ENCODE results near the gene BCL6B.
"Not testable (repeated sequence)": the region's sequence is repeated elsewhere in the genome, so short reads cannot be mapped to it uniquely, and the experiment has no call there.

The BCL6B gene

GRCh38 chr17:7022781-7023571 lies at the start of gene BCL6B:
Gene BCL6B, plus strand, starts transcription at chr17:7023050. Its CDS starts 622 bp downstream, at chr17:7023672.
- no peak for DNase-seq

GRCh38 chr17:6979440-6979839 lies 43.4 kb upstream of the BCL6B start:
- not testable (repeated sequence) for DNase-seq

- DNase-seq: no peak
These were observed 41.4 kb upstream of the BCL6B start for GRCh38 chr17:6981426-6981825.

- DNase-seq: no peak
These were observed 37.6 kb upstream of the BCL6B start for GRCh38 chr17:6985266-6985665.

- no peak for DNase-seq
These were observed 36.2 kb upstream of the BCL6B start for GRCh38 chr17:6986676-6987075.

- no peak for DNase-seq
These were observed 33.1 kb upstream of the BCL6B start for GRCh38 chr17:6989779-6990178.

GRCh38 chr17:6993613-6994056 lies 29.2 kb upstream of the BCL6B start:
- DNase-seq: not testable (repeated sequence)

- DNase-seq: no peak
These were observed 28.7 kb upstream of the BCL6B start for GRCh38 chr17:6994118-6994598.

- no peak for DNase-seq
These were observed 28.1 kb upstream of the BCL6B start for GRCh38 chr17:6994666-6995256.

- no peak for DNase-seq
These were observed 27.2 kb upstream of the BCL6B start, which contains the start of gene ALOX12 for GRCh38 chr17:6995500-6996255. Gene ALOX12, plus strand, starts transcription at chr17:6996049. Its CDS starts 69 bp downstream, at chr17:6996118.

- no peak for DNase-seq
These were observed 26.4 kb upstream of the BCL6B start for GRCh38 chr17:6996256-6997011.

- no peak for DNase-seq
These were observed 25.7 kb upstream of the BCL6B start for GRCh38 chr17:6997171-6997570.

- DNase-seq: no peak
These were observed 23.9 kb upstream of the BCL6B start for GRCh38 chr17:6998855-6999508.

- DNase-seq: peak; percentile 76
These were observed 21.4 kb upstream of the BCL6B start for GRCh38 chr17:7001318-7001961.

GRCh38 chr17:7002288-7003047 lies 20.4 kb upstream of the BCL6B start:
- no peak for DNase-seq

GRCh38 chr17:7003745-7004144 lies 19.1 kb upstream of the BCL6B start:
- no peak for DNase-seq

- no peak for DNase-seq
These were observed 18.2 kb upstream of the BCL6B start for GRCh38 chr17:7004398-7005253.

- DNase-seq: no peak
These were observed 17.1 kb upstream of the BCL6B start for GRCh38 chr17:7005716-7006115.

GRCh38 chr17:7007143-7007542 lies 15.7 kb upstream of the BCL6B start:
- no peak for DNase-seq

GRCh38 chr17:7010523-7010922 lies 12.3 kb upstream of the BCL6B start:
- DNase-seq: no peak
